Cardiac septum (tissue), 1 donor: ENCODE data around the gene GLMP. TPM values are rescaled to one million over a fixed set of nuclear protein-coding genes. Genes with fewer than 3 reads are reported as not detected.

Experiments
- DNase-seq: peaks from one replicate; pipeline ENCODE4 v3.0.0-alpha.2; 2020; ENCODE audit warnings: low spot score
- intact Hi-C: fragments of 100-400 bp; cut with DNase I; formaldehyde crosslinking; loops from one replicate; pipeline ENCODE4 v1.14.0; 2022
- total RNA-seq: library from RNA; stranded (reverse); fragmentation: NEBNext Ultra II Directional; extraction: Animal tissue kit (Norgen Biotek cat#: 25700); gene quantifications from one replicate; pipeline ENCODE4 v1.2.1, GENCODE V29; 2021
- donor health status: DM: no; HTN: no; CAD: no.

GLMP gene
- total RNA-seq, 1 donor from 2014 or later, result 15.2 TPM

GRCh38 chr1:156259805-156260204 is 35.7 kb downstream of the GLMP start:
- DNase-seq, result no peak
- intact Hi-C loops, result no loop called here

- intact Hi-C loops, result no loop called here
- no peak for DNase-seq
These were observed 36.6 kb downstream of the GLMP start for GRCh38 chr1:156258859-156259258.

- intact Hi-C loops, result no loop called here
- DNase-seq, result no peak
These were observed 37.8 kb downstream of the GLMP start for GRCh38 chr1:156257711-156258110.

GRCh38 chr1:156253634-156254033 is 41.8 kb downstream of the GLMP start:
- intact Hi-C loops, result no loop called here
- no peak for DNase-seq

GRCh38 chr1:156251527-156251926 is 44.0 kb downstream of the GLMP start:
- intact Hi-C loops, result no loop called here
- DNase-seq, result no peak

- intact Hi-C loops, result no loop called here
These were observed 45.9 kb downstream of the GLMP start for GRCh38 chr1:156249593-156249992.

GRCh38 chr1:156248323-156248683 is 47.2 kb downstream of the GLMP start:
- intact Hi-C loops, result no loop called here
- DNase-seq, result no peak

More at GRCh38 chr1:156249593-156249992, 45.9 kb downstream of the GLMP start:
- no peak for DNase-seq

- no peak for DNase-seq
- intact Hi-C loops, result no loop called here
These were observed 47.8 kb downstream of the GLMP start, which contains the start of gene PAQR6 for GRCh38 chr1:156247460-156248322. Gene PAQR6 (minus strand): TSS chr1:156248056. CDS start chr1:156246731, 1,325 bp downstream.

- DNase-seq, result no peak
- intact Hi-C loops, result no loop called here
These were observed 48.6 kb downstream of the GLMP start for GRCh38 chr1:156246781-156247459.

- DNase-seq, result no peak
- intact Hi-C loops, result no loop called here
These were observed 49.2 kb downstream of the GLMP start for GRCh38 chr1:156246241-156246780.

GRCh38 chr1:156245451-156246232 is 49.8 kb downstream of the GLMP start:
- intact Hi-C loops, result no loop called here
- DNase-seq, result no peak

GRCh38 chr1:156244712-156245111 is 50.8 kb downstream of the GLMP start:
- no peak for DNase-seq
- intact Hi-C loops, result no loop called here

- intact Hi-C loops, result no loop called here
- DNase-seq, result no peak
These were observed 51.4 kb downstream of the GLMP start for GRCh38 chr1:156244126-156244525.

GRCh38 chr1:156242738-156243137 is 52.7 kb downstream of the GLMP start:
- no peak for DNase-seq
- intact Hi-C loops, result no loop called here

Other genes with a start within 250 kb of the GLMP start
- 26.3 TPM for gene UBQLN4, start 241.9 kb downstream of the GLMP start, total RNA-seq
- gene LAMTOR2, start 240.9 kb downstream of the GLMP start, total RNA-seq, result 49.8 TPM
- gene RAB25, start 234.5 kb downstream of the GLMP start, total RNA-seq, result not detected
- 0.24 TPM for gene MEX3A, start 213.2 kb downstream of the GLMP start, total RNA-seq
- gene LMNA, start 181.0 kb downstream of the GLMP start, total RNA-seq, result 298 TPM
- 2.7 TPM for gene SEMA4A, start 142.1 kb downstream of the GLMP start, total RNA-seq
- gene SLC25A44, start 101.6 kb downstream of the GLMP start, total RNA-seq, result 15.4 TPM
- gene PMF1, start 82.7 kb downstream of the GLMP start, total RNA-seq, result 54.3 TPM
- 0.78 TPM for gene BGLAP, start 53.5 kb downstream of the GLMP start, total RNA-seq
- 2.6 TPM for gene PAQR6, start 47.6 kb downstream of the GLMP start, total RNA-seq
- 112 TPM for gene SMG5, start 12.9 kb downstream of the GLMP start, total RNA-seq
- gene TMEM79, start 11.4 kb downstream of the GLMP start, total RNA-seq, result 2.2 TPM
- not detected for gene VHLL, start 3.6 kb upstream of the GLMP start, total RNA-seq
- gene CCT3, start 42.6 kb upstream of the GLMP start, total RNA-seq, result 127 TPM
- gene TSACC, start 42.8 kb upstream of the GLMP start, total RNA-seq, result not detected
- not detected for gene RHBG, start 73.5 kb upstream of the GLMP start, total RNA-seq
- gene MEF2D, start 205.1 kb upstream of the GLMP start, total RNA-seq, result 93.1 TPM